Daoy (cell line): ENCODE measurements around the gene SP2. TPM values are rescaled to one million over a fixed set of nuclear protein-coding genes. Genes with fewer than 3 reads are reported as not detected.
A peak's percentile ranks its signal among the peaks of the same experiment; 100 is the strongest.
"Not testable (repeated sequence)": the region's sequence is repeated elsewhere in the genome, so short reads cannot be mapped to it uniquely, and the experiment has no call there.

Experiments used
- DNase-seq: peaks from one replicate; pipeline ENCODE4 v3.0.0-alpha.2; 2015; ENCODE audit warnings: low read depth
- total RNA-seq: library from RNA; depleted of rRNA; stranded (reverse); fragments of >200 nt; shearing (Covaris generic); gene quantifications from 2 replicates; pipeline ENCODE4 v1.2.3, GENCODE V29; 2014

SP2 gene
- total RNA-seq, 1 experiment from 2014 or later: 1.5 TPM

DNA sequence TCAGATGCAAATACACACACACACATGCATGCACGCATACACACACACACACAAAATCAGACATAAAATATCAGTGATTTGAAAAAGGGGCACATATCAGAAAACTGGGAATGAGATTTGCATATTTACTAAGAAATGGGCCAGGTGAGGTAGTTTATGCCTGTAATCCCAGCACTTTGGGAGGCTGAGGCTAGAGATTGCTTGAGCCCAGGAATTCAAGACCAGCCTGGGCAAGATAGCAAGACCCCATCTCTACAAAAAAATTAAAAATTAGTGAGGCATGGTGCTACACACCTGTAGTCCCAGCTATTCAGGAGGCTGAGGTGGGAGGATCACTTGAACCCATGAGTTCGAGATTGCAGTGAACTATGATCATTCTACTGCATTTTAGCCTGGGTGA is 23.0 kb downstream of the SP2 start:
- DNase-seq: no peak

DNA sequence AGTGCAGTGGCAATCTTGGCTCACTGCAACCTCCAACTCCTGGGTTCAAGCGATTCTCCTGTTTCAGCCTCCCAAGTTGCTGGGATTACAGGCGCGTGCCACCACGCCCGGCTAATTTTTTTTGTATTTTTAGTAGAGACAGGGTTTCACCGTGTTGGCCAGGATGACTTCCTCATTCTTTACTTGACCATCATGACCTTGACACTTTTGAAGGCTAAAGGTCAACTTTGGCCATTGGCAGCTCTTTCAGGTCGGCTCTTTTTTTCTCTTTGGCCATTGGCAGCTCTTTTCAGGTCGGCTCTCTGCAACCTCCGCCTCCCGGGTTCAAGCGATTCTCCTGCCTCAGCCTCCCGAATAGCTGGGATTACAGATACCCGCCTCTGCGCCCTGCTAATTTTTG is 23.9 kb downstream of the SP2 start:
- DNase-seq: not testable (repeated sequence)

GRCh38 chr17:47924785-47925677 is 29.0 kb downstream of the SP2 start:
- no peak for DNase-seq

GRCh38 chr17:47925678-47925988 is 29.6 kb downstream of the SP2 start:
- DNase-seq: no peak

- DNase-seq: no peak
These were observed 31.9 kb downstream of the SP2 start for GRCh38 chr17:47927821-47928400.

GRCh38 chr17:47928415-47928814 is 32.4 kb downstream of the SP2 start:
- no peak for DNase-seq

- DNase-seq: no peak
These were observed 33.4 kb downstream of the SP2 start for GRCh38 chr17:47929218-47930000.

DNA sequence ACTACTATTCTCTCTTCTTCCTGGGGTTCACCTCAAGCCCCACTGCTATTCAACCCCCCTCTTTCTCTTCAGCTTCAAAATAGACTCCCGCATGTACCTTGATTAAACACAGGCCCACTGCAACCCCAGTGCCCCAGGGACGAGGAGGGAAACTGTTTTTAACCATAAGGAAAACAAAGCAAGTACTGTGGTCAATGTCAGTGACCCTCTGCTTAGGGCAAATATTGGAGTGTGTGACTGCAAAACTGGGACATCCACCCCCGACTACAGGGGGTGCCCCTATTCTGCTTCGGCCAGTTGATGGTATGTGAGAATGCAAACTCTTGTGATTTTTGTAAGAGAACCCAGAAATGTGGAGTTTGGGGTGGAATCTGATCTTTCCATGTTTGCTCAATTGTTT is 35.8 kb downstream of the SP2 start:
- DNase-seq: no peak

DNA sequence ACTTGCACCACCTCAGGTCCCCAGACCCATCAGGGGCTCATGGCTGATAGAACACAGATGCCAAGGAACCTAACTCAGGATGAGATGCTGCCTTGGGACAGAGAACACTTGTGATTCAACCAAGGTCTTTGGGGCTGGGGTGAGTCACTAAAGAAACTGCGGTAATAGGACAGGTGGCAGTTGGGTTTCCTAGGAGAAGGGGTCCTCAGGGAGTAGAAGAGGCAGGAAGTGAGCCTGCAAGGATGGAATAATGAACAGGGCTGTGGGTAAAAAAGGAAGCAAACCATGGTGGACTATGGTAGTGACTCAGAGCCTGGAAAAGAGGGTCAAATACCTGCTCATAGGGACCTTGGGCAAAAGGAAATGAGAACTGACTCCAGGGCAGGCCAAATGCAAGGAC is 38.8 kb downstream of the SP2 start:
- peak; percentile 70 for DNase-seq

GRCh38 chr17:47935468-47935867 is 39.4 kb downstream of the SP2 start:
- not testable (repeated sequence) for DNase-seq

- peak; percentile 84 for DNase-seq
These were observed 39.9 kb downstream of the SP2 start for GRCh38 chr17:47935961-47936360.

- DNase-seq: no peak
These were observed 41.9 kb downstream of the SP2 start for GRCh38 chr17:47937941-47938340.

DNA sequence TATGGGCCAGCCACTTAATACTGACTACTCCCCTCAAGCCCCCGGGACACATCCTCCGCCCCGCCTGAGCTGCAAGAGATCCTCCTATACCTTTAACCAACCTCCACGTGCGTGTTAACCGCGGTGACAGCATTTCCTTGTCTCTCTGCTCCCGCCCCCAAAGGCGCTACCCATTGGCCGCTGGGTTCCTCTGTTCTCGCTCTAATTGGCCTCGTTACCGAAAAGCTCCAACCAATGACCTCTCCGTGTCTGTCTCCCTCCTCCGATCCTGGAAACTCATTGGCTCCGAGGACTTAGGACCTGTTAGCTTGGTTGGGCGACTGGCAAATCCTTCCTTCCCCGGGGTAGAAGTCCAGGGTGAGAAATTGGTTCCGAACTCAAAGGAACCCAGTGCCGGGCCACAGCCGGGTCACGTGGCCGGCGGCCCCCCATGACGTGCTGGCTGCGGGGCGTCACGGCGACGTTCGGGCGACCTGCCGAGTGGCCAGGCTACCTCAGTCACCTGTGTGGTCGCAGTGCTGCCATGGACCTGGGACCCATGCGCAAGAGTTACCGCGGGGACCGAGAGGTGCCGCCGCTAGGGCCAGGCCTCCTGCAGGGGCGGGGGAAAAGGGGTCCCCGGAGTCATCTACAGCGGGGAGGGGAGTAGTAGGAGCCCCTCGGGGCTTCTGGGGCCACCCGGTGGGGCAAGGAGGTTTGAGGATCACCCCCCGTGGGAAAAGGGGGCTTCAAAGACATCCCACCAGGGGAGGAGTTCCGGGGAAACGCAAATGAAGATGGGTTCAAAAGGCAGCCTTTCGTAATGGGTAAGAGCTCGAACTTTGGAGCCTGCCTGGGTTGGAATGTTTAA is 45.4 kb downstream of the SP2 start, which contains the start of gene PNPO:
TSS of gene PNPO (plus strand) at position 326 of the 850 bp plus-strand sequence. CDS start at position 431, 105 bp downstream.
- peak; percentile 96 for DNase-seq

- no peak for DNase-seq
These were observed 46.1 kb downstream of the SP2 start for GRCh38 chr17:47942096-47942510.

- no peak for DNase-seq
These were observed 46.5 kb downstream of the SP2 start for GRCh38 chr17:47942568-47942967.

- no peak for DNase-seq
These were observed 49.0 kb downstream of the SP2 start for GRCh38 chr17:47945080-47945479.

GRCh38 chr17:47945529-47946508 is 49.8 kb downstream of the SP2 start:
- DNase-seq: no peak

- no peak for DNase-seq
These were observed 50.5 kb downstream of the SP2 start for GRCh38 chr17:47946516-47946915.

DNA sequence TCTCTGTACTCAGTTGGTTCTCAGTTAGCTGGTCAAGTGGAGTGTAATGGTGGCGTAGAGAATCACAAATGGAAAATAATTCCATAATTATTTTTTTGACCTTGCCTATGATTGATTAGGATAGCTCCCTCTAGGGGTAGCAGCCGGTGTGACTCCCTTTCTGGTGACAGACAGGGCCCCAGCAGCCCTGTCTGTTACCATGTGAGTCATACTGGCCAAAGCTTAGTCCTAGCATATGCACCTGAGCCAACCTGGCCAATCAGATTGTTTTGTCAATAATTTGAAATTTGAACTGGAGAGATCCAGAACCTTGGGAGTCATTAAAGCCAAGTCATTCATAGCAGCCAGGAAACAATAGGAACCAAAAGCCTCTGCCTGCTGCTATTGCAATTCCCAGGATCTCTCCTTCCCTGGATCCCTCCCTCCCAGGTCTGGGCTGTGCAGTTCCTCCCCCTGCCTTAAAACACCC is 50.9 kb downstream of the SP2 start:
- peak; percentile 76 for DNase-seq

- no peak for DNase-seq
These were observed 52.7 kb downstream of the SP2 start for GRCh38 chr17:47948706-47949196.
